ENCODE data around the gene CPXM2. TPM values are rescaled to one million over a fixed set of nuclear protein-coding genes. Genes with fewer than 3 reads are reported as not detected.

Gene CPXM2
- total and polyA plus RNA-seq, 2 experiments from 2014 or later = 3.7 to 4.9 TPM

DNA sequence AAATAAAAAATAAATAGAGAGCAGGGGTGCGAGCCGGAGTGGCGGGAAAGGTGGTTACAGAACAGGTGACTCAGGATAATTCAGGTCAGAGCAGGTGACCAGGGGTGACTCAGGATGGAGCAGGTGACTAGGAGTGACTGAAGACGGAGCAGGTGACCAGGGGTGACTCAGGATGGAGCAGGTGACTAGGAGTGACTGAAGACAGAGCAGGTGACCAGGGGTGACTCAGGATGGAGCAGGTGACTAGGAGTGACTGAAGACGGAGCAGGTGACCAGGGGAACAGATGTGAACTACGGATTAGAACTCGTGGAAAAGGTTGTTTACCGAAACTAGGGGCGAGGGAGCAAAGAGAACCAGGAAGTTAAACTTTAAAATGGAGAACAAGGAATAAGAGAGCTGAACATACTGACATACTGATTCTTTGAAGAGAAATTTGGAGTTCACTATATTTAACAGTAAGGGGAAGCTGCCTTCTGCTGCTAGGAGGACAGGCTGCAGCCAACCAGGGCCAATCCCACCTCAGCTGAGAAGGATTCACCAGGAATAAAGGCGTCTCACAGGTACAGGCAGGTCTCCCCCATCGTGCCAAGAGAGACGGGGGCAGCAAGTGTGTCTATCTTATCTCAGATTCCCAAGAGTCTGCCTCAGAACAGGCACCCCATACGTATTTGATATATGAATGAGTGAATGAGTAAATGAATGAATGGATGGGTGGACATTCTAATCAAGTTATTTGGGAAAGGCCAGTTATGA lies 101.3 kb downstream of the CPXM2 start:
- DNase-seq (ENCODE audit: low spot score) = peak; percentile 48
- Histone ChIP-seq H3K27ac (peak overlapping the region; percentile 89), H2AFZ (no peak overlapping the region), H3K79me2 (no peaks in the 10 kb centered on the region), H3K9me3 (ENCODE audit: low read depth) (no peaks in the 10 kb centered on the region), H3K4me3 (no peak overlapping the region), H3K4me2 (no peak overlapping the region), H3K9me2 (replicated peaks; ENCODE audit: insufficient read depth) (no peaks in the 10 kb centered on the region), H3K27me3 (peaks cover 7% of the 10 kb centered on the region), H3K36me3 (replicated peaks; ENCODE audit: insufficient read depth, low read depth) (no peaks in the 10 kb centered on the region), H3K4me1 (ENCODE audit: insufficient read depth) (no peaks in the 10 kb centered on the region), H4K20me1 (ENCODE audit: insufficient read depth, poor library complexity, severe bottlenecking) (no peaks in the 10 kb centered on the region)
- WGBS (ENCODE audit: low lambda C conversion rate, missing lambda C conversion rate) = 82% methylated on average over 13 of the region's 13 CpGs
- no peak for TF ChIP-seq EZH2phosphoT487 (IDR thresholded peaks at IDR 0.05; ENCODE audit: low read depth, severe bottlenecking, unreplicated experiment)
- TF ChIP-seq, protein P1, sequence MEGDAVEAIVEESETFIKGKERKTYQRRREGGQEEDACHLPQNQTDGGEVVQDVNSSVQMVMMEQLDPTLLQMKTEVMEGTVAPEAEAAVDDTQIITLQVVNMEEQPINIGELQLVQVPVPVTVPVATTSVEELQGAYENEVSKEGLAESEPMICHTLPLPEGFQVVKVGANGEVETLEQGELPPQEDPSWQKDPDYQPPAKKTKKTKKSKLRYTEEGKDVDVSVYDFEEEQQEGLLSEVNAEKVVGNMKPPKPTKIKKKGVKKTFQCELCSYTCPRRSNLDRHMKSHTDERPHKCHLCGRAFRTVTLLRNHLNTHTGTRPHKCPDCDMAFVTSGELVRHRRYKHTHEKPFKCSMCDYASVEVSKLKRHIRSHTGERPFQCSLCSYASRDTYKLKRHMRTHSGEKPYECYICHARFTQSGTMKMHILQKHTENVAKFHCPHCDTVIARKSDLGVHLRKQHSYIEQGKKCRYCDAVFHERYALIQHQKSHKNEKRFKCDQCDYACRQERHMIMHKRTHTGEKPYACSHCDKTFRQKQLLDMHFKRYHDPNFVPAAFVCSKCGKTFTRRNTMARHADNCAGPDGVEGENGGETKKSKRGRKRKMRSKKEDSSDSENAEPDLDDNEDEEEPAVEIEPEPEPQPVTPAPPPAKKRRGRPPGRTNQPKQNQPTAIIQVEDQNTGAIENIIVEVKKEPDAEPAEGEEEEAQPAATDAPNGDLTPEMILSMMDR (IDR thresholded peaks at IDR 0.05; ENCODE audit: poor library complexity) = no peak
- TF ChIP-seq EZH2 (IDR thresholded peaks at IDR 0.05; ENCODE audit: borderline replicate concordance) = no peak

DNA sequence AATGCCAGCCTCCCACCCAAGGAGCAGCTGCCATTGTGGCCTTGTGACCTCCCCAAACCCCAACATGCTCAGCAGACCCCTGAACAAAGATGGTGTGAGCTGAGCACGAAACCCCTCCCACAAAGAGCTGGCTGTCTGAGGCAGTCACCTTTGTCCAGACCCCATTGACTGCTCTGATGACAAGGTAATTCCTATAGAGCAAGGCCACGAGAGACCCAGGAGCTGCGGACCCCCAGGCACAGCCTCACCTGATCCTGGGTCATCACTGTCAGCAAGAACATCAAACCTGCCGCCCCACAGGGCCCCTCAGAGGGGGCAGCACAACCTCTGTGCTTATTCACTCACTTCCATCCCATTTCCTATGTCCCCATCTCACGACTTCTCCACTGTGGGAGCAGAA lies 102.6 kb downstream of the CPXM2 start:
- DNase-seq (ENCODE audit: low spot score) = no peak
- no peaks in the 10 kb centered on the region for H4K20me1 ChIP-seq (ENCODE audit: insufficient read depth, poor library complexity, severe bottlenecking)
- no peak for TF ChIP-seq EZH2 (IDR thresholded peaks at IDR 0.05; ENCODE audit: borderline replicate concordance)
- no peak for TF ChIP-seq EZH2phosphoT487 (IDR thresholded peaks at IDR 0.05; ENCODE audit: low read depth, severe bottlenecking, unreplicated experiment)
- TF ChIP-seq, protein P1 (IDR thresholded peaks at IDR 0.05; ENCODE audit: poor library complexity) = no peak
- H3K9me3 ChIP-seq (ENCODE audit: low read depth) = no peaks in the 10 kb centered on the region
- no peak overlapping the region for H3K4me2 ChIP-seq
- no peaks in the 10 kb centered on the region for H3K79me2 ChIP-seq
- H3K27ac ChIP-seq = no peak overlapping the region
- H2AFZ ChIP-seq = no peak overlapping the region
- H3K27me3 ChIP-seq = peaks cover 7% of the 10 kb centered on the region
- 87% methylated on average over 5 of the region's 5 CpGs for WGBS (ENCODE audit: low lambda C conversion rate, missing lambda C conversion rate)
- no peaks in the 10 kb centered on the region for H3K9me2 ChIP-seq (replicated peaks; ENCODE audit: insufficient read depth)
- H3K4me3 ChIP-seq = no peak overlapping the region
- no peaks in the 10 kb centered on the region for H3K36me3 ChIP-seq (replicated peaks; ENCODE audit: insufficient read depth, low read depth)
- no peaks in the 10 kb centered on the region for H3K4me1 ChIP-seq (ENCODE audit: insufficient read depth)

DNA sequence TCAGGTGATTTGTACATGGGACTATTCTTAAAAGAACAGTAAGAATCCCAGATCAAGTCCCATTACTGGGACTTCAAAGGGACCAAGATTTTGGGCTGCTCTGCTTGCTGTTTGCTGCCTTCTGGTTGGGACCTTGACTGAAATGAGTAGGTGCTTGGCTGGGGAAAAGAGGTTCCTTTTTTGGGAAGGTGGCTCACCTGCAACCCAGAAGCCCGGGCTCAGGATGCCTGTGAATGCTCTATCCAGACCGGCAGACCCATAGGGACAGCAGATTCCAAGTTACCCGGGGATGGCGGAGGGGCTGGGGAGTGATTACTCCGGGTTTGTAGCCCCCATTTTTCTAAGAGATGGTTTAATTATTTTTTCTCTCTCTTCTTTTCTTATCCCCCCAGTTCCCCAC lies 104.0 kb downstream of the CPXM2 start:
- Histone ChIP-seq H2AFZ (no peak overlapping the region), H3K9me2 (replicated peaks; ENCODE audit: insufficient read depth) (no peaks in the 10 kb centered on the region), H3K27me3 (peaks cover 7% of the 10 kb centered on the region), H3K36me3 (replicated peaks; ENCODE audit: insufficient read depth, low read depth) (no peaks in the 10 kb centered on the region), H3K79me2 (no peaks in the 10 kb centered on the region), H3K4me2 (no peak overlapping the region), H3K27ac (no peak overlapping the region), H4K20me1 (ENCODE audit: insufficient read depth, poor library complexity, severe bottlenecking) (no peaks in the 10 kb centered on the region), H3K4me3 (no peak overlapping the region), H3K9me3 (ENCODE audit: low read depth) (no peaks in the 10 kb centered on the region), H3K4me1 (ENCODE audit: insufficient read depth) (no peaks in the 10 kb centered on the region)
- WGBS (ENCODE audit: low lambda C conversion rate, missing lambda C conversion rate) = 97% methylated on average over 5 of the region's 5 CpGs
- TF ChIP-seq EZH2 (IDR thresholded peaks at IDR 0.05; ENCODE audit: borderline replicate concordance) (no peak), EZH2phosphoT487 (IDR thresholded peaks at IDR 0.05; ENCODE audit: low read depth, severe bottlenecking, unreplicated experiment) (no peak)
- TF ChIP-seq, protein P1 (IDR thresholded peaks at IDR 0.05; ENCODE audit: poor library complexity) = no peak
- no peak for DNase-seq (ENCODE audit: low spot score)
